Lung (tissue), 12 donors: ENCODE data around the gene IQCF6. TPM values are rescaled to one million over a fixed set of nuclear protein-coding genes. Genes with fewer than 3 reads are reported as not detected.

ENCODE experiments used
- ATAC-seq: fragments of 200-7000 bp; cut with Tn5 transposase; one replicate; pipeline ENCODE4 v1.9.1; 2020; ENCODE audit warnings: moderate number of reproducible peaks; ENCODE audit not compliant: insufficient read depth, low FRiP score
- DNase-seq, 3 donors: peaks; one replicate each; pipeline ENCODE4 v3.0.0-alpha.2; 2013 to 2017
- H3K27ac ChIP-seq, 2 donors: one replicate each; pipeline ENCODE4 v1.5.1; 2013; ENCODE audit warnings: mild to moderate bottlenecking in 2 of 2, moderate library complexity in 2 of 2, control low read depth in 1 of 2, inconsistent platforms in 1 of 2, low read depth in 1 of 2, low read length in 1 of 2
- H3K27me3 ChIP-seq, 3 donors: one replicate each; pipeline ENCODE4 v1.5.1; 2013; ENCODE audit warnings: low read length in 2 of 3; ENCODE audit not compliant: control insufficient read depth in 3 of 3, insufficient read depth in 3 of 3
- H3K36me3 ChIP-seq, 4 donors: one replicate each; pipeline ENCODE4 v1.5.1; 2013; ENCODE audit warnings: low read length in 4 of 4, mild to moderate bottlenecking in 1 of 4, moderate library complexity in 1 of 4; ENCODE audit not compliant: control insufficient read depth in 4 of 4, insufficient read depth in 4 of 4
- H3K4me1 ChIP-seq, 5 donors: one replicate each; pipeline ENCODE4 v1.5.1; 2013; ENCODE audit warnings: low read length in 5 of 5, mild to moderate bottlenecking in 2 of 5, moderate library complexity in 1 of 5; ENCODE audit not compliant: control insufficient read depth in 5 of 5, insufficient read depth in 5 of 5
- H3K4me3 ChIP-seq: one replicate; pipeline ENCODE4 v1.5.1; 2013; ENCODE audit warnings: mild to moderate bottlenecking, control low read depth, moderate library complexity
- H3K9ac ChIP-seq, 2 donors: one replicate each; pipeline ENCODE4 v1.5.1; 2013; ENCODE audit warnings: low read length in 2 of 2, control low read depth in 1 of 2; ENCODE audit not compliant: insufficient read depth in 1 of 2
- H3K9me3 ChIP-seq, 4 donors: one replicate each; pipeline ENCODE4 v1.5.1; 2013; ENCODE audit warnings: low read length in 3 of 4, mild to moderate bottlenecking in 1 of 4, moderate library complexity in 1 of 4; ENCODE audit not compliant: control insufficient read depth in 4 of 4, insufficient read depth in 3 of 4
- CTCF ChIP-seq: IDR thresholded peaks from 2 replicates; pipeline ENCODE4 v1.5.1; 2012; ENCODE audit warnings: mild to moderate bottlenecking; ENCODE audit errors: control extremely low read depth, extremely low read depth
- WGBS, 2 donors: extraction: QIAGEN DNeasy Blood & Tissue Kit; methylation state at CpG; one replicate each; pipeline ENCODE4 v1.1.7; 2013; 5-methylcytosine and 5-hydroxymethylcytosine counted together
- polyA plus RNA-seq, 2 donors: library from polyadenylated mRNA; stranded (reverse); fragments of 200-250 nt; gene quantifications; one replicate each; pipeline ENCODE4 v1.2.1, GENCODE V29; 2013
- total RNA-seq, 2 donors: library from RNA; depleted of rRNA in 1 of 2; stranded (reverse); fragments of >200 nt in 1 of 2; gene quantifications; one replicate each; pipeline ENCODE4 v1.2.1, GENCODE V29; 2014 to 2021
- donor health status: control.
- donor health status: control.
- donor health status: Bipolar disorder and iron deficiency.
- donor health status: healthy.
- donor health status: DM: yes; HTN: yes; CAD: no.

Gene IQCF6
- total and polyA plus RNA-seq, 4 donors = not detected

- Histone ChIP-seq H3K36me3 (no peaks in the 10 kb centered on the region), H3K4me1 (no peaks in the 10 kb centered on the region), H3K9ac (no peak overlapping the region), H3K27me3 (peaks cover 0 to 10% (median 6%) of the 10 kb centered on the region in 3 donors), H3K4me3 (no peak overlapping the region), H3K27ac (no peak overlapping the region), H3K9me3 (no peaks in the 10 kb centered on the region)
- ATAC-seq = no peak
- WGBS, 2 donors = 80 to 84% methylated on average over 5 of the region's 5 CpGs
- TF ChIP-seq CTCF = no peak
- DNase-seq = no peak
These were observed 21.7 kb upstream of the IQCF6 start for GRCh38 chr3:51800750-51801125.

GRCh38 chr3:51799879-51800749, 21.1 kb upstream of the IQCF6 start:
- WGBS, 2 donors = 22 to 26% methylated on average over 3 of the region's 3 CpGs
- H3K4me3 ChIP-seq = no peak overlapping the region
- H3K9ac ChIP-seq = no peak overlapping the region
- ATAC-seq (no peak), DNase-seq (peak in 2 of 3 donors; percentile 76 to 81)
- no peak overlapping the region for H3K27ac ChIP-seq
- H3K9me3 ChIP-seq = no peaks in the 10 kb centered on the region
- no peaks in the 10 kb centered on the region for H3K36me3 ChIP-seq
- no peaks in the 10 kb centered on the region for H3K4me1 ChIP-seq
- peaks cover 0 to 12% (median 6%) of the 10 kb centered on the region in 3 donors for H3K27me3 ChIP-seq
- peak; percentile 52 for TF ChIP-seq CTCF

- no peak for TF ChIP-seq CTCF
- H3K27ac ChIP-seq = no peak overlapping the region
- no peak overlapping the region for H3K9ac ChIP-seq
- DNase-seq (peak in 2 of 3 donors; percentile 0 to 13), ATAC-seq (no peak)
- no peaks in the 10 kb centered on the region for H3K36me3 ChIP-seq
- H3K4me3 ChIP-seq = no peak overlapping the region
- no peaks in the 10 kb centered on the region for H3K4me1 ChIP-seq
- H3K9me3 ChIP-seq = no peaks in the 10 kb centered on the region
- H3K27me3 ChIP-seq = peaks cover 0 to 10% (median 6%) of the 10 kb centered on the region in 3 donors
- WGBS, 2 donors = 15 to 29% methylated on average over 3 of the region's 3 CpGs
These were observed 19.4 kb upstream of the IQCF6 start for GRCh38 chr3:51798411-51798963.
